Esophagus squamous epithelium (tissue), 4 donors: Measurements from ENCODE around the gene LYL1.

Experiments
- POLR2A ChIP-seq, 4 donors: fragments of 450-650 bp; IDR thresholded peaks; one replicate each; pipeline ENCODE4 v1.6.1; 2017; ENCODE audit warnings: antibody characterized with exemption in 4 of 4, mild to moderate bottlenecking in 4 of 4, moderate library complexity in 3 of 4
- TF ChIP-seq, protein P1 (sequence below), 6 experiments: fragments of 450-650 bp in 4 of 6; fragments of 200-600 bp in 2 of 6; sonication (generic) in 2 of 6; IDR thresholded peaks; one replicate each; pipeline ENCODE4 v1.5.1; 2016 to 2019; ENCODE audit warnings: antibody characterized with exemption in 6 of 6, mild to moderate bottlenecking in 4 of 6, moderate library complexity in 4 of 6

DNA sequence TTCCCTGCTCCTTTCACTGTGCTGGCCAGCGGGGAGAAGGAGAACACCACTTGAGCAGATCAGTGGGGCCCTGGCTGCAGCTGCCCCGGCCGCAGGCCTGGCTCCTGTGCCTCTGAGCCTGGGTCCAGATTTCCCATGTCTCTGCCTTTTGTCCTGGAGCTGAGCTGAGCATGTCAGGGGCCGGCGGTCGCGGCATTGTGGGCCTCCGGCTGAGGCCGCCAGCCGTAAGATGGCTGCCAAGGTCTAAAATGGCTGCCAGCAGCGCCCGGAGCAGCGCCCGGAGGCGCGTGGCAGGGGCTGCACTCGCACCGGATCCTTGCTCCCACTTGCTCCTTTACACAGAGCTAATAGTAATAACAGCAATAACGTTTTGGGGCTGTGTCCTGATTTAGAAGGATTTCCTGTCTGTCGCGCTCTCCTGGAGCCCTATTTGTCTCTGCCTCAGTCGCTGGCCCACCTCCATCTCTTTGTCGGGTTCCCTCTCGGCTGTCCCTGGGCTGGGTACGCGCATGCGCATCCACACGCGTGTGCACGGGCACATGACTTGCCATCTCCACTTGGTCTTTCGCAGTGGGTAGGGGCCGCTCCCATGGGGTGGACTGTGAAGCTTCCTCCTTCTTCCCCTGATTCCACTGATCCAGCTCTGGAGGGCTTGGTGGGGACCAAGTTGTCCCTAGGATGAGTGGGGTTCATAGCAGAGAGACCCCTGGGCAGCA is 32.1 kb downstream of the LYL1 start:
- TF ChIP-seq, protein P1, sequence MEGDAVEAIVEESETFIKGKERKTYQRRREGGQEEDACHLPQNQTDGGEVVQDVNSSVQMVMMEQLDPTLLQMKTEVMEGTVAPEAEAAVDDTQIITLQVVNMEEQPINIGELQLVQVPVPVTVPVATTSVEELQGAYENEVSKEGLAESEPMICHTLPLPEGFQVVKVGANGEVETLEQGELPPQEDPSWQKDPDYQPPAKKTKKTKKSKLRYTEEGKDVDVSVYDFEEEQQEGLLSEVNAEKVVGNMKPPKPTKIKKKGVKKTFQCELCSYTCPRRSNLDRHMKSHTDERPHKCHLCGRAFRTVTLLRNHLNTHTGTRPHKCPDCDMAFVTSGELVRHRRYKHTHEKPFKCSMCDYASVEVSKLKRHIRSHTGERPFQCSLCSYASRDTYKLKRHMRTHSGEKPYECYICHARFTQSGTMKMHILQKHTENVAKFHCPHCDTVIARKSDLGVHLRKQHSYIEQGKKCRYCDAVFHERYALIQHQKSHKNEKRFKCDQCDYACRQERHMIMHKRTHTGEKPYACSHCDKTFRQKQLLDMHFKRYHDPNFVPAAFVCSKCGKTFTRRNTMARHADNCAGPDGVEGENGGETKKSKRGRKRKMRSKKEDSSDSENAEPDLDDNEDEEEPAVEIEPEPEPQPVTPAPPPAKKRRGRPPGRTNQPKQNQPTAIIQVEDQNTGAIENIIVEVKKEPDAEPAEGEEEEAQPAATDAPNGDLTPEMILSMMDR (IDR thresholded peaks at IDR 0.05) = no peak
- TF ChIP-seq POLR2A (IDR thresholded peaks at IDR 0.05) = no peak
